ENCODE measurements around the gene CFL1.

DNA sequence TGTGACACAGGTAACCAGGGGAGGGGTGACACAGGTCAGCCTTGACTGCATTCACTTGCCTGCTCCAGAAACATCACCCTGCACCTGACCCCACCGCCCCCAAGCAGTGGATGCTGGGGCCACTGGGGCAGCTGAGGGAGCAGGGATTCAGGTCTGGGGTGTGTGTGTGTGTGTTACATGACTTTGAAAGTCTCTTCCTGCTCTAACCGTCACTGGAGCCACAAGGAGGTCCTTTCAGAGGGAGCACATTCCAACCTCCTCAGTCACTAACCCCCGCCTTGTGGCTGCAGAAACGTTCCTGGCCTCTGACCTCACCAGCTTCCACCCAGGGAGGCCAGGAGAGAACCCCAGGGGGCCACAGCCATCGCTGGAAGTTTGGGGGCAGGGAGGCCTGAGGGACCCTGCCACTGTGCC lies 45.1 kb upstream of the CFL1 start:
- TF ChIP-seq POLR2AphosphoS5 (IDR thresholded peaks at IDR 0.05; ENCODE audit: borderline replicate concordance, low read depth, low read length) (no peak), EZH2 (IDR thresholded peaks at IDR 0.05) (no peak)

All from SK-N-MC (cell line).